Trophoblast cell (in vitro differentiated cells and primary cell): ENCODE data around the gene ARHGAP4.
A peak's percentile ranks its signal among the peaks of the same experiment; 100 is the strongest.

ENCODE experiments used
- DNase-seq, 2 donors: peaks; one replicate each; pipeline ENCODE4 v3.0.0-alpha.2; 2016
- H2AFZ ChIP-seq: 2 replicates; pipeline ENCODE4 v1.6.1; 2013; ENCODE audit warnings: low read length, moderate library complexity, mild to moderate bottlenecking; ENCODE audit not compliant: insufficient read depth, poor library complexity
- H2AK5ac ChIP-seq: 2 replicates; pipeline ENCODE4 v1.6.1; 2013; ENCODE audit warnings: mild to moderate bottlenecking, low read length
- H2BK120ac ChIP-seq: 2 replicates; pipeline ENCODE4 v1.6.1; 2013; ENCODE audit warnings: low read length, mild to moderate bottlenecking, moderate library complexity; ENCODE audit not compliant: insufficient read depth, poor library complexity
- H2BK12ac ChIP-seq: 2 replicates; pipeline ENCODE4 v1.6.1; 2013; ENCODE audit warnings: mild to moderate bottlenecking, low read length, moderate library complexity
- H2BK5ac ChIP-seq: 2 replicates; pipeline ENCODE4 v1.6.1; 2013; ENCODE audit warnings: low read length, low read depth, moderate library complexity, mild to moderate bottlenecking; ENCODE audit not compliant: poor library complexity
- H3K14ac ChIP-seq: 2 replicates; pipeline ENCODE4 v1.6.1; 2013; ENCODE audit warnings: mild to moderate bottlenecking, low read length
- H3K18ac ChIP-seq: 2 replicates; pipeline ENCODE4 v1.6.1; 2013; ENCODE audit warnings: mild to moderate bottlenecking, low read length
- H3K23ac ChIP-seq: 2 replicates; pipeline ENCODE4 v1.6.1; 2013; ENCODE audit warnings: low read length
- H3K27ac ChIP-seq: 2 replicates; pipeline ENCODE4 v1.5.1; 2013; ENCODE audit warnings: low read depth, mild to moderate bottlenecking, inconsistent platforms, low read length, moderate library complexity
- H3K27me3 ChIP-seq: 2 replicates; pipeline ENCODE4 v1.6.1; 2013; ENCODE audit warnings: inconsistent platforms, mild to moderate bottlenecking, low read length, moderate library complexity; ENCODE audit not compliant: insufficient read depth
- H3K36me3 ChIP-seq, 2 experiments: 1 replicate in 1 of 2; 2 replicates in 1 of 2; pipeline ENCODE4 v1.6.1; 2013; ENCODE audit warnings: low read length in 2 of 2, mild to moderate bottlenecking in 2 of 2, moderate library complexity in 1 of 2; ENCODE audit not compliant: insufficient read depth in 2 of 2, control insufficient read depth in 1 of 2
- H3K4ac ChIP-seq: 2 replicates; pipeline ENCODE4 v1.6.1; 2013; ENCODE audit warnings: low read depth, mild to moderate bottlenecking, low read length, moderate library complexity
- H3K4me1 ChIP-seq, 2 experiments: 1 replicate in 1 of 2; 2 replicates in 1 of 2; pipeline ENCODE4 v1.6.1; 2013; ENCODE audit warnings: low read length in 2 of 2, mild to moderate bottlenecking in 2 of 2, moderate library complexity in 1 of 2; ENCODE audit not compliant: insufficient read depth in 2 of 2, control insufficient read depth in 1 of 2
- H3K4me2 ChIP-seq: 2 replicates; pipeline ENCODE4 v1.6.1; 2013; ENCODE audit warnings: inconsistent platforms, mild to moderate bottlenecking, low read length, moderate library complexity
- H3K4me3 ChIP-seq: 2 replicates; pipeline ENCODE4 v1.5.1; 2013; ENCODE audit warnings: mild to moderate bottlenecking, low read depth, low read length, inconsistent platforms
- H3K79me1 ChIP-seq: one replicate; pipeline ENCODE4 v1.6.1; 2013; ENCODE audit warnings: low read length
- H3K79me2 ChIP-seq: 2 replicates; pipeline ENCODE4 v1.6.1; 2013; ENCODE audit warnings: low read length, mild to moderate bottlenecking; ENCODE audit not compliant: control insufficient read depth, insufficient read depth, poor library complexity
- H3K9ac ChIP-seq: 2 replicates; pipeline ENCODE4 v1.6.1; 2013; ENCODE audit warnings: mild to moderate bottlenecking, low read length
- H3K9me3 ChIP-seq: 2 replicates; pipeline ENCODE4 v1.6.1; 2013; ENCODE audit warnings: low read depth, mild to moderate bottlenecking, control low read depth, inconsistent platforms, low read length; ENCODE audit not compliant: insufficient read depth
- H4K12ac ChIP-seq: 2 replicates; pipeline ENCODE4 v1.6.1; 2013; ENCODE audit warnings: low read depth, mild to moderate bottlenecking, low read length, moderate library complexity
- H4K8ac ChIP-seq: 2 replicates; pipeline ENCODE4 v1.6.1; 2013; ENCODE audit warnings: low read depth, mild to moderate bottlenecking, low read length, moderate library complexity
- H4K91ac ChIP-seq: one replicate; pipeline ENCODE4 v1.6.1; 2013; ENCODE audit warnings: low read depth, mild to moderate bottlenecking, low read length, moderate library complexity
- WGBS: extraction: QIAGEN DNeasy Blood & Tissue Kit; methylation state at CpG from one replicate; pipeline ENCODE4 v1.1.7; 2013; ENCODE audit warnings: missing lambda C conversion rate; ENCODE audit not compliant: insufficient read length, insufficient coverage; ENCODE audit errors: extremely low coverage; 5-methylcytosine and 5-hydroxymethylcytosine counted together

ARHGAP4 gene

DNA sequence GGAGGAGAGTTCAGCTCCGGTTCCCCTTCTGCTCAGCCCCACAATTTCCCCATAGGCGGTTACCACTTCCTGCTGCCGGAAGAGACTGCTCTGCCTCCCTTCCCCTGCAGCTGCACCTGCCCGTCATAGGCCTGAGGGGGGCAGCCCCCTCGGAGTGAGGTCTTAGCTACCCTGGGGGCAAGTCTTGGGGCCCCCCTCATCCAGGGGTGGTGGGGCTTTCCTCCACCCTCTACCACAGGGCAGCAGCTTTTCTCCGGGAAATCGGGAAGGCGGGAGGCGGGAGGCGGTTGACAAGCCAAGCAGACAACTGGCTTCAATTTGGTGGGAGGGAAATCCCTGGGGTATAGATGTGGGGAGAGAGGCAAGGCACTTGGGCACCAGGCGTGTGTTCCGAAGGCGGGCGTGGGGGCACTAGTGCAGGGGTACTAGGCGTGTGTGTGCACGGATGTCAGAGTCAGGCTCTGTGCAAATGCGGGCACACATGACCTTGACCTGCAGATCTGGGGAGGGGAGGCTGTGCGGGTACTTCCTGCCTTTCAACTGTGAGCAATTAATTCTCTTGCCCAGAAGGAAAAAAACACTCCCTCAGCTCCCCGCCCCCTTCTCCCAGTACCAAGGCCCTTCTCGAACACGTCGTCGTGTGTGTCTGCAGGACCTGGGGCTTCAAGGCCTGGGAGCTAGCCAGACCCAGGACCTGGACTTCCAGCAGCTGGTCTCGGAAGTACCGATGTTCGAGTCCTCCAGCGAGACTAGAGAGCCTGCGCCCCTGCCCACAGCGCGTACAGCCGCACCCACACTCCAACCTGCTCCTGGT, 1.0 kb upstream of the ARHGAP4 start:
- Histone ChIP-seq H3K4ac (peak overlapping the region; percentile 63), H4K12ac (peak overlapping the region; percentile 97), H3K79me1 (peaks cover 7% of the 10 kb centered on the region), H3K79me2 (peaks cover 7% of the 10 kb centered on the region), H3K23ac (no peak overlapping the region), H2AFZ (peak overlapping the region; percentile 59), H3K27me3 (no peaks in the 10 kb centered on the region), H3K9me3 (peaks cover 1% of the 10 kb centered on the region), H3K4me3 (peak overlapping the region; percentile 76), H2BK12ac (no peak overlapping the region), H3K36me3 (peaks cover 28 to 29% of the 10 kb centered on the region in 2 experiments), H4K8ac (peak overlapping the region; percentile 96), H2AK5ac (peak overlapping the region; percentile 99), H2BK5ac (peak overlapping the region; percentile 34), H4K91ac (peak overlapping the region; percentile 95), H3K14ac (peak overlapping the region; percentile 75), H3K4me2 (peak overlapping the region; percentile 90), H3K27ac (peak overlapping the region; percentile 94), H2BK120ac (peak overlapping the region; percentile 65), H3K9ac (peak overlapping the region; percentile 92), H3K18ac (peak overlapping the region; percentile 42), H3K4me1 (peaks cover 12 to 22% of the 10 kb centered on the region in 2 experiments)
- peak in 1 of 2 donors; percentile 31 for DNase-seq
- no CpG with 5 or more reads among the region's 31 CpGs for WGBS

GRCh38 chrX:153926552-153926857, 441 bp upstream of the ARHGAP4 start:
- H3K18ac ChIP-seq, result peak overlapping the region; percentile 54
- no peak overlapping the region for H3K14ac ChIP-seq
- H3K27me3 ChIP-seq, result no peaks in the 10 kb centered on the region
- H2BK12ac ChIP-seq, result peak overlapping the region; percentile 45
- H4K91ac ChIP-seq, result peak overlapping the region; percentile 38
- H3K9ac ChIP-seq, result no peak overlapping the region
- no peak overlapping the region for H3K4me3 ChIP-seq
- H4K8ac ChIP-seq, result no peak overlapping the region
- peaks cover 12 to 25% of the 10 kb centered on the region in 2 experiments for H3K4me1 ChIP-seq
- H3K23ac ChIP-seq, result no peak overlapping the region
- H3K79me2 ChIP-seq, result peaks cover 7% of the 10 kb centered on the region
- H2AK5ac ChIP-seq, result peak overlapping the region; percentile 77
- H3K27ac ChIP-seq, result no peak overlapping the region
- no peak overlapping the region for H2AFZ ChIP-seq
- H3K9me3 ChIP-seq, result peaks cover 2% of the 10 kb centered on the region
- no peak overlapping the region for H4K12ac ChIP-seq
- no peak for DNase-seq
- H3K79me1 ChIP-seq, result peaks cover 7% of the 10 kb centered on the region
- H3K4ac ChIP-seq, result no peak overlapping the region
- peaks cover 22 to 23% of the 10 kb centered on the region in 2 experiments for H3K36me3 ChIP-seq
- no peak overlapping the region for H2BK5ac ChIP-seq
- H3K4me2 ChIP-seq, result peak overlapping the region; percentile 53
- peak overlapping the region; percentile 36 for H2BK120ac ChIP-seq
- WGBS, result no CpG with 5 or more reads among the region's 4 CpGs

DNA sequence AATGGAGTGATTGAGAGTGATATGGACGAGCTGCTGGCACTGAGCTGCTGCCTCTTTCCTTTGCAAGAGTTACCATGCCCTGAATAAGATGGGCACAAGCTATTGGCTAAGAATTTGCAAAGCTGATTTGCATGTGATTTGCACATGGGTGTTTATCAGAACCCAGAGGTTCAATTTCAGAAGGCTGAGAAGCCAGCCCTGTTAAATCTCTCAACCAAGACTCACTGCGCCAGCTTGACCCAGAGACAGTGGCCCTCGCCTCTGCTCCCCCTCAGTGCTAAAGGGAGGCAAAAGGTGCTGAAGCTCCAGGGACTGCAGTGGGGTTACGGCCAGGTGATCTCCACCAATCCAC, 701 bp downstream of the ARHGAP4 start:
- WGBS, result no CpG with 5 or more reads among the region's 4 CpGs
- DNase-seq, result no peak
- no peak overlapping the region for H3K14ac ChIP-seq
- no peak overlapping the region for H3K4ac ChIP-seq
- no peak overlapping the region for H2BK5ac ChIP-seq
- no peak overlapping the region for H3K4me3 ChIP-seq
- no peak overlapping the region for H3K4me2 ChIP-seq
- H4K91ac ChIP-seq, result no peak overlapping the region
- no peak overlapping the region for H2AFZ ChIP-seq
- no peak overlapping the region for H3K23ac ChIP-seq
- H3K9ac ChIP-seq, result no peak overlapping the region
- no peak overlapping the region for H2AK5ac ChIP-seq
- no peak overlapping the region for H3K18ac ChIP-seq
- peaks cover 12 to 25% of the 10 kb centered on the region in 2 experiments for H3K4me1 ChIP-seq
- peaks cover 7% of the 10 kb centered on the region for H3K79me2 ChIP-seq
- peaks cover 11 to 12% of the 10 kb centered on the region in 2 experiments for H3K36me3 ChIP-seq
- no peak overlapping the region for H2BK12ac ChIP-seq
- no peak overlapping the region for H2BK120ac ChIP-seq
- peaks cover 2% of the 10 kb centered on the region for H3K9me3 ChIP-seq
- peaks cover 7% of the 10 kb centered on the region for H3K79me1 ChIP-seq
- H3K27ac ChIP-seq, result no peak overlapping the region
- H3K27me3 ChIP-seq, result no peaks in the 10 kb centered on the region
- no peak overlapping the region for H4K8ac ChIP-seq
- H4K12ac ChIP-seq, result no peak overlapping the region

DNA sequence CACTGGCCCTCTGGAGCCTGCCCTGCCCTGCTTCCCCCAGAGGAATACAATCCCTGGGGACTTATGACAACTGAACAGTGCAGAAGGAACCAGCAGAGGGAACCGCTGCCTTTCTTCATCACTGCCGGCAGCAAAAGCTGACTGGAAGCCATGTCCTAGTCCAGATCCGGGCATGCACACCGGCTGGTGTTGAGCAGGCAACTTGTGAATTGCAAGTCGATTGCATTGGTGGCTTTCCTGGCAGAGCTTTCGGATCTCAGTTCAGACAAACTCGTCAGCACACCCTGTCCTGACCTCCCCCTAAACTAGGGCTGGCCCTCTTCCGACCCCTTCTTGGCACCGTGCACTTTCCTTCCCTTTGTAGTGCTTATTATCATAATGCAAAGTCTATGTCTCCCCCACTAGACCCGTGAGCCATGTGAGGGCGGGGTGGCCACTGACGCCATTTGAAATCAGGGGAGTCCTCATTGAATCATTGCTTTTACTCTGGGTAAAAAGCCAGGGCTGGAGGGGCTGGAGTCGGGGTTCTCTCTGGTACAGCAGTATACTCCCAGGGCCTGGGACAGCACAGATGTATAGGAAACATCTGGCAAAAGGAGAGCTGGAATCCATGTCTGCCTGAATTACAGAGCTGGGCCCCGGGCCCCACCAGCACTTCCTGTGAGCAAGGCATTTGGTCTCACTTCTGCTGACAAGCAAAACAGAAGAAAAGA, 1.8 kb downstream of the ARHGAP4 start:
- Histone ChIP-seq H3K9ac (no peak overlapping the region), H3K27me3 (no peaks in the 10 kb centered on the region), H3K4me1 (peaks cover 12 to 25% of the 10 kb centered on the region in 2 experiments), H2BK5ac (no peak overlapping the region), H3K79me2 (peaks cover 7% of the 10 kb centered on the region), H3K4ac (no peak overlapping the region), H3K4me2 (no peak overlapping the region), H2AFZ (no peak overlapping the region), H3K9me3 (peaks cover 2% of the 10 kb centered on the region), H3K36me3 (peaks cover 1% of the 10 kb centered on the region in 2 experiments), H4K8ac (no peak overlapping the region), H3K14ac (no peak overlapping the region), H3K27ac (no peak overlapping the region), H4K12ac (no peak overlapping the region), H2BK12ac (no peak overlapping the region), H3K23ac (no peak overlapping the region), H3K79me1 (peaks cover 7% of the 10 kb centered on the region), H2AK5ac (no peak overlapping the region), H4K91ac (no peak overlapping the region), H2BK120ac (no peak overlapping the region), H3K4me3 (no peak overlapping the region), H3K18ac (no peak overlapping the region)
- WGBS, result no CpG with 5 or more reads among the region's 14 CpGs
- peak; percentile 14 to 47 for DNase-seq
